Panc1 (cell line): ENCODE measurements around the gene FAM13A. TPM values are rescaled to one million over a fixed set of nuclear protein-coding genes. Genes with fewer than 3 reads are reported as not detected.

Experiments
- ATAC-seq: fragments of 200-7000 bp; cut with Tn5 transposase; 2 replicates; pipeline ENCODE4 v1.9.1; 2020; ENCODE audit warnings: mild to moderate bottlenecking, moderate library complexity
- BruUV-seq: library from RNA; stranded (reverse); fragments of 400-500 nt; replicated peaks from 2 replicates; lab custom pipeline; 2021; lab: Mats Ljungman, UMichigan
- CTCF ChIA-PET: fragments of 300-600 bp; sonication (Branson Sonifier 250); formaldehyde crosslinking; loops from one replicate; lab custom pipeline; 2022; ENCODE audit warnings: antibody characterized with exemption; lab: Charles Lee
- POLR2A ChIA-PET: fragments of 300-600 bp; sonication (Branson Sonifier 250); formaldehyde crosslinking; loops from one replicate; lab custom pipeline; 2022; ENCODE audit warnings: antibody characterized with exemption; lab: Charles Lee
- DNase-seq: peaks from one replicate; pipeline ENCODE4 v3.0.0-alpha.2; 2010; ENCODE audit warnings: low read depth, low spot score
- H3K27ac ChIP-seq: 2 replicates; pipeline ENCODE4 v1.5.1; 2011; ENCODE audit warnings: mild to moderate bottlenecking, low read length, inconsistent platforms
- H3K27me3 ChIP-seq: fragments of 200-500 bp; sonication (Bioruptor generic); 2 replicates; pipeline ENCODE4 v1.6.0; 2014; ENCODE audit warnings: low read length, inconsistent platforms; ENCODE audit not compliant: control insufficient read depth, insufficient read depth
- H3K36me3 ChIP-seq: fragments of 200-500 bp; sonication (Bioruptor generic); 2 replicates; pipeline ENCODE4 v1.5.1; 2014; ENCODE audit warnings: inconsistent platforms, mild to moderate bottlenecking, low read length, moderate library complexity; ENCODE audit not compliant: control insufficient read depth, insufficient read depth
- H3K4me1 ChIP-seq: 2 replicates; pipeline ENCODE4 v1.5.1; 2011; ENCODE audit warnings: inconsistent platforms, mild to moderate bottlenecking, low read length, moderate library complexity; ENCODE audit not compliant: control insufficient read depth, insufficient read depth
- H3K4me3 ChIP-seq, 2 experiments: 2 replicates each; pipeline ENCODE4 v1.5.1; 2011 to 2012; ENCODE audit warnings: low read depth in 2 of 2, low read length in 2 of 2, mild to moderate bottlenecking in 2 of 2, inconsistent platforms in 1 of 2, moderate library complexity in 1 of 2
- H3K9me3 ChIP-seq: fragments of 200-500 bp; sonication (Bioruptor generic); 2 replicates; pipeline ENCODE4 v1.5.1; 2014; ENCODE audit warnings: low read depth, mild to moderate bottlenecking, inconsistent platforms, low read length, moderate library complexity; ENCODE audit not compliant: control insufficient read depth, insufficient read depth
- CTCF ChIP-seq: fragments of 450-650 bp; IDR thresholded peaks from 2 replicates; pipeline ENCODE4 v1.5.1; 2017; ENCODE audit warnings: mild to moderate bottlenecking
- POLR2AphosphoS5 ChIP-seq: IDR thresholded peaks from 2 replicates; pipeline ENCODE4 v1.6.1; 2012; ENCODE audit warnings: mild to moderate bottlenecking, low read depth, low read length, moderate library complexity
- REST ChIP-seq, 2 experiments: IDR thresholded peaks; 2 replicates each; pipeline ENCODE4 v1.6.1; 2011 to 2012; ENCODE audit warnings: low read depth in 2 of 2, control low read depth in 1 of 2, low read length in 1 of 2, mild to moderate bottlenecking in 1 of 2, moderate library complexity in 1 of 2; ENCODE audit not compliant: insufficient read depth in 1 of 2
- SIN3A ChIP-seq: IDR thresholded peaks from 2 replicates; pipeline ENCODE4 v1.6.1; 2012; ENCODE audit warnings: low read depth, mild to moderate bottlenecking, low read length, moderate library complexity, borderline replicate concordance; ENCODE audit not compliant: insufficient read depth
- TCF7L2 ChIP-seq: IDR thresholded peaks from 2 replicates; pipeline ENCODE4 v1.6.1; 2011; ENCODE audit warnings: mild to moderate bottlenecking, low read depth, low read length, inconsistent platforms
- in situ Hi-C: cut with HindIII; loops from 2 replicates; pipeline ENCODE4 v1.10.0; 2016; ENCODE audit warnings: low sequenced_read_pairs, low pct_unique_long_range_greater_than_20kb
- intact Hi-C: fragments of 100-400 bp; cut with micrococcal nuclease; formaldehyde crosslinking; loops from one replicate; pipeline ENCODE4 v1.10.0; 2022; ENCODE audit not compliant: unreplicated experiment
- total RNA-seq: library from RNA; stranded (reverse); gene quantifications from one replicate; pipeline ENCODE4 v1.2.1, GENCODE V29; 2021; ENCODE audit not compliant: unreplicated experiment

Gene FAM13A
- total RNA-seq, 1 experiment from 2014 or later, result 5.8 TPM

GRCh38 chr4:88802138-88802537 lies 254.8 kb downstream of the FAM13A start:
- Histone ChIP-seq H3K4me3 (no peak overlapping the region), H3K36me3 (no peaks in the 10 kb centered on the region; the same call in 1 of the 2 replicates), H3K4me1 (no peaks in the 10 kb centered on the region), H3K27ac (no peak overlapping the region), H3K27me3 (no peaks in the 10 kb centered on the region), H3K9me3 (no peaks in the 10 kb centered on the region)
- no peak for ATAC-seq
- ChIA-PET CTCF (no interaction called here), POLR2A (no interaction called here)
- no TSS peak for BruUV-seq
- peak; percentile 16; the same call in 1 of the 2 replicates for TF ChIP-seq CTCF
- no peak for TF ChIP-seq REST (IDR thresholded peaks at IDR 0.05; ENCODE audit: insufficient read depth in 1 of 2, low read depth in 2 of 2, low read length in 1 of 2)
- TF ChIP-seq TCF7L2, result no peak
- DNase-seq, result no peak
- intact Hi-C loops, result loop anchor here (10.0 kb wide), 1 partner anchor 267 kb away; no protein-coding TSS in a partner anchor
- in situ Hi-C loops, result no loop called here

- no TSS peak for BruUV-seq
- H3K36me3 ChIP-seq, result no peaks in the 10 kb centered on the region
- H3K4me1 ChIP-seq, result no peaks in the 10 kb centered on the region
- H3K9me3 ChIP-seq, result no peaks in the 10 kb centered on the region
- CTCF ChIA-PET, result no interaction called here
- intact Hi-C loops (loop anchor here (10.0 kb wide), 2 partner anchors 95 to 265 kb away; no protein-coding TSS in a partner anchor), in situ Hi-C loops (no loop called here)
- ATAC-seq, result no peak
- H3K4me3 ChIP-seq, result no peak overlapping the region
- DNase-seq, result no peak
- POLR2A ChIA-PET, result no interaction called here
- H3K27ac ChIP-seq, result no peak overlapping the region
- no peak for TF ChIP-seq POLR2AphosphoS5
- no peak for TF ChIP-seq REST (IDR thresholded peaks at IDR 0.05; ENCODE audit: insufficient read depth in 1 of 2, low read depth in 2 of 2, low read length in 1 of 2)
- TF ChIP-seq SIN3A, result no peak
- no peak for TF ChIP-seq TCF7L2
- TF ChIP-seq CTCF, result no peak
- H3K27me3 ChIP-seq, result no peaks in the 10 kb centered on the region
These were observed 257.1 kb downstream of the FAM13A start for GRCh38 chr4:88799900-88800299.
